Activated CD4-positive, alpha-beta T cell treated with anti-CD3 and anti-CD28 coated beads, Interleukin-2, amount 50 U/mL, for 48 hours (primary cell): ENCODE results near the gene ADM5.
A peak's percentile ranks its signal among the peaks of the same experiment; 100 is the strongest.
"Not testable (repeated sequence)": the region's sequence is repeated elsewhere in the genome, so short reads cannot be mapped to it uniquely, and the experiment has no call there.

Experiments used
- DNase-seq, 2 experiments: peaks; one replicate each; pipeline ENCODE4 v3.0.0-alpha.2; 2020

The ADM5 gene

DNA sequence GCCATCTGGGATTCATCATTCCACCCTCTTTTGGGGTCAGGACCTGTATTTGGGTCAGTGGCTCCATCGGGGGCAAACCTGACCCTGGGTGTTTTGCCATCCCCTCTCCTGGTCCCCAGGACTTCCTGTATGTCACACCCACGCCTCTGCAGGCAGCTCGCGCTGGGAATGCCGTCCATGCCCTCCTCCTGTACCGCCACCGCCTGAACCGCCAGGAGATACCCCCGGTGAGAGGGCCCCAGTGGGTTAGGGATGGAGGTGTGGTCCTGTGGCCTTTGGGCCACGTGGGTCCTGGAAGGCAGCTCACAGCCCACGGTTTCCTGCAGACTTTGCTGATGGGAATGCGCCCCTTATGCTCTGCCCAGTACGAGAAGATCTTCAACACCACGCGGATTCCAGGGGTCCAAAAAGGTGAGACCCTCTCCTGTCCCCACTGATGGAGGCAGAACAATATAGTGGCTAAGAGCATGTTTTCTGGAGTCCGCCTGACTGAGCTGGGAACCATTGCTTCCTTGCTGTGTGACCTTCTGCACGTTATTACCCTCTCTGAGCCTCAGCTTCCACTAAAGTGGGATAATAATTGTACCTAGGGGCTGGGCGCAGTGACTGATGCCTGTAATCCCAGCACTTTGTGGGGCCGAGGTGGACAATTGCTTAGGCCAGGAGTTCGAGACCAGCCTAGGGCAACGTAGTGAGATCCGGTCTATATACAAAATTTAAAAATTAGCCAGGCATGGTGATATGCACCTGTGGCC is 15.7 kb downstream of the ADM5 start:
- DNase-seq: no peak

DNA sequence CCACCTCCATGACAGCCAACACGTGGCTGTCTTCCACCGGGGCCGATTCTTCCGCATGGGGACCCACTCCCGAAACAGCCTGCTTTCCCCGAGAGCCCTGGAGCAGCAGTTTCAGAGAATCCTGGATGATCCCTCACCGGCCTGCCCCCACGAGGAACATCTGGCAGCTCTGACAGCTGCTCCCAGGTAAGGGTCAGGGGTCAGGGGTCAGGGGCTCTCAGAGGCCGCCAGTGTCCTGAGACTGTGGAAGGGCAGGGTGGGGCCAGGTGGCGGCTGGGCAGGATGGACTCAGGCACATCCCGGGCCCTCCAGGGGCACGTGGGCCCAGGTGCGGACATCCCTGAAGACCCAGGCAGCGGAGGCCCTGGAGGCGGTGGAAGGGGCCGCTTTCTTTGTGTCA is 16.5 kb downstream of the ADM5 start:
- no peak for DNase-seq

DNA sequence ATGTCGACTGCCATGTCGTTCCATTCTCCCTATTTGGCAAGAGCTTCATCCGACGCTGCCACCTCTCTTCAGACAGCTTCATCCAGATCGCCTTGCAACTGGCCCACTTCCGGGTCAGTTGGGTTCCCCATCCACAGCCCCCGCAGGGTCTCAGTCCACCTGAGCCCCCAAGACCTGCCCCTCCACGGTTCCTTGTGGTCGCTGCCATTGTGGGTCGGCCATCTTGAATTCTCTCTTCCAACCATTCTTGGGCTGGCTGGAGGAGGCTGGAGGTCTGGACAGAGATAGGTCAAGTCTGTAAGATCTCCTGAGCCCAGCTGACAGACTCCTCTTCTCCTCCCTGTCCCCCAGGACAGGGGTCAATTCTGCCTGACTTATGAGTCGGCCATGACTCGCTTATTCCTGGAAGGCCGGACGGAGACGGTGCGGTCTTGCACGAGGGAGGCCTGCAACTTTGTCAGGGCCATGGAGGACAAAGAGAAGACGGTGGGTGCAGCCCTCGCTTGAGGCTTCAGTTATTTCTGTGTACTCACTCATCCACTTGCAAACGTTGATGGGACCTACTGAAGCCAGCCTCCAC is 21.1 kb downstream of the ADM5 start:
- DNase-seq: no peak

DNA sequence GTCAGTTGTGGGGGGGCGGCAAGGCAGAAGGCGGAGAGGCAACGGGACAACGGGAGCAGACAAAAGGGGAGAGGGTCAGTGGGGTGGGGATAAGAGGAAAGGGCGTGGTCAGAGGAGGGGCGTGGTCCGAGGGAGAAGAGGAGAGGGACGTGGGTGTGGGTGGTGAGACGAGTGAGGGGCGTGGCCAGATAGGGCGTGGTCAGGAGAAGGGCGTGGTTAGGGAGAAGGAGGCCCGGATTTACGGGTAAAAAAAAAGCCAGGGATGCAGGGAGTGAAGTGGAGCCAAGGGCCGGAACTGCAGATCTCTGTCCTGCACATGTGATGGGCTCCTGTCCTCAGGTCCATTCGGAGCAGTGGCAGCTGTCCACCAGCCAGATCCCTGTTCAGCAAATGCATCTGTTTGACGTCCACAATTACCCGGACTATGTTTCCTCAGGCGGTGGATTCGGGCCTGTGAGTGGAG is 23.0 kb downstream of the ADM5 start:
- DNase-seq: peak in 1 of 2 experiments; percentile 22

DNA sequence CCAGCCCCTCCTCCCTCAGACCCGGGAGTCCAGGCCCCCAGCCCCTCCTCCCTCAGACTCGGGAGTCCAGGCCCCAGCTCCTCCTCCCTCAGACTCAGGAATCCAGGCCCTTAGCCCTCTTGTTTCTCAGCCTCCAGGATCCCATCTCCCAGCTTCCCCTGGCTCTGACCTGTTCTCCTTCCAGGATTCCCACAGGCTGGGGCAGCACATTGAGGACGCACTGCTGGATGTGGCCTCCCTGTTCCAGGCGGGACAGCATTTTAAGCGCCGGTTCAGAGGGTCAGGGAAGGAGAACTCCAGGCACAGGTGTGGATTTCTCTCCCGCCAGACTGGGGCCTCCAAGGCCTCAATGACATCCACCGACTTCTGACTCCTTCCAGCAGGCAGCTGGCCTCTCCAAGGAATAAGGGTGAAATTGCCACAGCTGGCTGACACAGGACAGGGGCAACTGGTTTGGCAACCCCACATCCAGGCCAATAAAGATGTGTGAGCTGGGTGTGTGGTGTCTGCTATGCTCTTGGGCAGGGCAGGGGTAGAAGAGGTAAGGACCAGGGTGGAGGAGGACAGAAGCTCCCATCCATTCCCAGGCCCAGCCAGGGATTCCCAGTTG is 23.9 kb downstream of the ADM5 start:
- no peak for DNase-seq

DNA sequence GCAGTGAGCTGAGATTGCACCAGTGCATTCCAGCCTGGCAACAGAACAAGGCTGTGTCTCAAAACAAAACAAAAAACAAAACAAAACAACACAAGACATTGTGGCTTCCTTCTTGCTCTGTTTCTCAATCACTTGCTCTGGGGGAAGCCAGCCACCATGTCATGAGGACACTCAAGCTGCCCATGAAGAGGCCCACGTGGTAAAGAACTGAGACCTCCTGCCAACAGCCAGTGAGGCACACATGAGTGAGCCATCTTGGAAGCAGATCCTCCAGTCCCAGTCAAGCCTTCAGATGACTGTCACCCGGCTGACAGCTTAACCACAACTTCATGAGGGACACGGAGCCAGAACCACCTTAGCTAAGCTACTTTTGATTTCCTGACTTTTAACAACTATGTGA is 26.8 kb downstream of the ADM5 start:
- DNase-seq: no peak

DNA sequence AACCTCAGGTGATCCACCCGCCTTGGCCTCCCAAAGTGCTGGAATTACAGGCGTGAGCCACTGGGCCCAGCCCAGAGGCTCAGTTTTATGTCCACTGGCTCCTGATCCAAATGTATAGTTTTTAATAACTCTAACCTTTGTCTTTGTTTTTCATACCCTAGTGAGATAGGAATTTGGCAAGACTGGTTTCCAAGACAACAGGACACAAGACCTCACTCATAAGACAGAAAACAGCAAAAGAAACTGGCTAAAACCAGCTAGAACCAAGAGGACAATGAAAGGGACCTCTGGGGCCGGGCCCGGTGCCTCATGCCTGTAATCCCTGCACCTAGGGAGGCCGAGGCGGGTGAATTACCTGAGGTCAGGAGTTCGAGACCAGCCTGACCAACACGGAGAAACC is 29.1 kb downstream of the ADM5 start:
- no peak for DNase-seq

DNA sequence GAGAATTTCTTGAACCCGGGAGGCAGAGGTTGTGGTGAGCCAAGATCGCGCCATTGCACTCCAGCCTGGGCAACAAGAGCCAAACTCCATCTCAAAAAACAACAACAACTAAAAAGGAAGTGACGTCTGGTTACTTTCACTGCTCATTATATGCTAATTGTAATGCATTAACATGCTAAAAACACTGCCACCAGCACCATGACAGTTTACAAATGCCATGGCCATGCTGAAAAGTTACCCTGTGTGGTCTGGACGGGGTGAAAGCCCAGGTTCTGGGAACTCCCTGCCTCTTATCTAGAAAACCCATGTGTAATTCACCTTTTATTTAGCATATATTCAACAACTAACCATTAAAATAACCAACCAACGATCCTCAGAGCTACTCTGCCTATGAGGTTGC is 29.6 kb downstream of the ADM5 start:
- DNase-seq: no peak

DNA sequence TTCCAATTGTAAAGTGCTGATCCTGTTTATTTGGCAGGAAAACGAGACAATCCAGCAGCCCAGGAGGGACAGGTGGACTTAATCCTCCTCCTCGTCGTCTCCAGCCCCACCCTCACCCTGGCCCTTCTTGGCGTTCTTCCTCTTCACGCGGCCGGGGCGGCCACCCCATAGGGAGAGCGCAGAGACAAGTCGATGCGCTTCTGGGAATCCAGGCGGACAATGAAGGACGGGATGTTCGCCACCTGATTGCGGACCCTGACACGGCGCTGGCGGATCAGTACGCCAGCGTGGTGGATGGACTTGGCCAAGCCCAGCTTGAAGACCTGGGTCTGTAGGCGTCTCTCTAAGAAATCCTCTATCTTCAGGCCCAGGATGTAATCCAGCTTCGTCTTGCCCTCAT is 30.0 kb downstream of the ADM5 start:
- not testable (repeated sequence) for DNase-seq

DNA sequence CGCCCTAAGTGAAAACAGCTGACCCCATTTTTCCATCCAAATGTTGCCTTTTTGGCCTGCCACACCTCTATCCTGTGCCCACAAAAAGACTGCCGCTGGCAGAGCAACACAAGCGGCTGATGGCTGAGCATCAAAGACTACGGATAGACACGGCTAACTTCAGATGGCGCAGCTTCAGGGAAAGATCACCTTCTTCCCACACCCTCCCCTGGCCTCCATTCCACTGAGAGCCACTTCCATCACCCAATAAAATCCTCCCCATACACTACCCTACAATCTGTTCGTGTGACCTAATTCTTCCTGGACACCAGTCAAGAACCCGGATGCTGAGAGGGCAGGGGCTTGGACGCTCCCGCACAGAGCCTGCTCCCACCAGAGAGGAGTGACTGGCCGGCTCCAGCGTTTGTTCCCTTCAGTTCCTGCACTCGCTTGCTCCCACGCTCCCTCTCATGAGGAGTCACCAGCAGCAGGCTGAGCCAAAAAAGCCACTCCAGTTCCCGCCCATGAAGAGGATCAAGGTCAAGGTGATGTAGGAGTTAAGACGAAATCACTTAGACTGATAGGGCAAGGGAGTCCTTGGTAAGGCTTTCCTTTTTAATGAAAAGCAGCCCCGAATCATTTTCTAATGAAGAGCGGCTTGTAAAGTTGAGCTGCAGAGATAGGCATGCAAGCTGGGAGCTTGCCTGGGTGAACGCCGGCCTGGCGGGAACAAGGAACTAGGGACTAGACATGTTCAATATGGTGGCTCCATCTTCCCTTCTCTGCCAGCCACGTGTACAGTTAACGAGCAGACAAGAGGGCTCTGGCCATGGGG is 38.0 kb downstream of the ADM5 start:
- no peak for DNase-seq

DNA sequence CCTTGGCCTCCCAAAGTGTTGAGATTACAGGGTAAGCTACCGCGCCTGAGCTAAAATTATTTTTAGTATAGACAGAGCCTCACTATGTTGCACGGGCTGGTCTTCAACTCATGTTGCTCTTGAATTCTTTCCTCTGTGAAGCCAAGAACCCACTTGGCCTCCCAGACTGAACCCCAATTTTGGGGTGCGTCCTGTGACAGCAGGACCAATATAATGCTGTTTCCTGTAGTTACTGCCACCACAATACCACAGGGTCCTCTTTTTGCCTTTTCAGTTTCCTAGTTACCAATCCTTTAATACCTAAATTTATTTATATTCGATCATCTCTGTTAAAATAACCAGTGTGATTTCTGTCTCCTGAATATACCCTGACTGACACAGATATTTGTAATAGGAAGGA is 40.8 kb downstream of the ADM5 start:
- DNase-seq: no peak

DNA sequence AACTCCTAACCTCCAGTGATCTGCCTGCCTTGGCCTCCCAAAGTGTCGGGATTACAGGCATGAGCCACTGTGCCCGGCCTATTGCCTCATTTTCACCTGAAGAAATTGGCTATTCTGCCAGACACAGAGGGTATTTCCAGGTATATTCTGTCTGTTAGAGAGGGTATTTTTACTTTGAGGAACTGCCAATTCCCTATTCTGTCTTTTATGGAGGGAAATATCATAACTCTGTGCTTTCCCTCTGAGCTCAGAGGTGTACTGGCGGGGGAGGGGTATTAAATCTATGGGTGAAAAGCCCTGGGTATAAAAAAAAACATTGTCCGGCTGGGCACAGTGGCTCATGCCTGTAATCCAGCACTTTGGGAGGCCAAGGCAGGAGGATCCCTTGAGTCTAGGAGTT is 48.9 kb downstream of the ADM5 start:
- no peak for DNase-seq

DNA sequence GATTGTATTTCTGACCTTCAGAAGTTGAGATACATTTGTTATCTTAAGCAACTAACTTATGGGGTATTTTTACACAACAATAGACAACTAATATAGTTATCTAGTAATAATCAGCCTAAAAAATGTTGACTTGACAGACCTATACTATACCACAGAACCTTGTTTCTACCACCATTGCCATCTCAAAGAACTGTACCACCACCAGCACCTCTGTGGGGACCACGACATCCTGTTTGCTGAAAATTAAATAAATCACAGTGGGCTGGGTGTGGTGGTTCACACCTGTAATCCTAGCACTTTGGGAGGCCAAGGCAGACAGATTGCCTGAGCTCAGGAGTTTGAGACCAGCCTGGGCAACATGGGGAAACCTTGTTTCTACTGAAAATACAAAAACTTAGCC is 49.7 kb downstream of the ADM5 start:
- DNase-seq: no peak

DNA sequence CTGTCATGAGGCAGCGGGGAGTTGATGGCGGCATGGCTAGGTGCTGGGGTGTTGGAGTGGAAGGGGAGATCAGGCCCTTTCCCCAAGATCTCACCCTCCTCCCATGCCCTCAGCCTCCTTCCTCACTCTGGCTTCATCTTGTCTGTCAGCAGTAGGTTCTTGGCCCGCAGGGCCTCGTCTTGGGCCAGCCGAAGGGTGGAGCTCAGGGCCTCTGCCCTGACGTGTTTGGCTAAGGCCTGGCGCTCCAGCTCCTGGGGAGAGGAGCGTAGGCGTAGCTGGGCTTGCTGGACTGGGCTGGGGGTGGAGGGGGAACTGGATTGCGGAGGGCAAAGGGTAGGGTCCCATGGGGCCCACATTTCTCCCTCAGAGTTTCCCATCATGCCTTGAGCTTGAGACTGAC is 50.5 kb downstream of the ADM5 start:
- no peak for DNase-seq
